Stomach (tissue), 9 donors: ENCODE results near the gene LMAN1L. TPM values are rescaled to one million over a fixed set of nuclear protein-coding genes. Genes with fewer than 3 reads are reported as not detected.

Experiments
- DNase-seq, 2 donors: peaks; one replicate each; pipeline versions ENCODE4 v3.0.0 to v3.0.0-alpha.2; 2013 to 2019
- H3K27ac ChIP-seq, 5 donors: fragments of 200-600 bp in 4 of 5; sonication (generic) in 4 of 5; one replicate each; pipeline ENCODE4 v1.5.1; 2013 to 2019; ENCODE audit warnings: mild to moderate bottlenecking in 1 of 5, moderate library complexity in 1 of 5
- H3K27me3 ChIP-seq, 3 donors: fragments of 200-600 bp; sonication (generic); one replicate each; pipeline ENCODE4 v1.5.1; 2017 to 2019; ENCODE audit warnings: mixed run types in 1 of 3
- H3K36me3 ChIP-seq, 4 donors: fragments of 200-600 bp; sonication (generic); 1 replicate in 3 of 4; 2 replicates in 1 of 4; pipeline ENCODE4 v1.5.1; 2016 to 2019
- H3K4me1 ChIP-seq, 4 donors: fragments of 200-600 bp; sonication (generic); one replicate each; pipeline ENCODE4 v1.5.1; 2016 to 2019
- H3K4me3 ChIP-seq, 4 donors: fragments of 200-600 bp; sonication (generic) in 3 of 4; one replicate each; pipeline ENCODE4 v1.5.1; 2016 to 2019; ENCODE audit warnings: mild to moderate bottlenecking in 1 of 4
- H3K9me3 ChIP-seq, 4 donors: fragments of 200-600 bp; sonication (generic); one replicate each; pipeline ENCODE4 v1.5.1; 2016 to 2019
- CTCF ChIP-seq, 7 experiments: fragments of 450-650 bp in 4 of 7; fragments of 200-600 bp in 3 of 7; sonication (generic) in 3 of 7; IDR thresholded peaks; one replicate each; pipeline ENCODE4 v1.5.1; 2016 to 2019; ENCODE audit warnings: antibody characterized with exemption in 7 of 7, control low read depth in 2 of 7, mild to moderate bottlenecking in 1 of 7
- EP300 ChIP-seq: sonication (generic); formaldehyde crosslinking; IDR thresholded peaks from one replicate; pipeline ENCODE4 v1.6.1; 2017; ENCODE audit warnings: antibody characterized with exemption
- POLR2A ChIP-seq, 4 donors: fragments of 450-650 bp; IDR thresholded peaks; one replicate each; pipeline ENCODE4 v1.6.1; 2016; ENCODE audit warnings: antibody characterized with exemption in 4 of 4, control low read depth in 2 of 4, mild to moderate bottlenecking in 1 of 4, moderate library complexity in 1 of 4
- POLR2AphosphoS5 ChIP-seq, 3 donors: sonication (generic); formaldehyde crosslinking; IDR thresholded peaks; one replicate each; pipeline ENCODE4 v1.6.1; 2016; ENCODE audit warnings: antibody characterized with exemption in 3 of 3
- WGBS, 5 donors: extraction: QIAGEN DNeasy Blood & Tissue Kit in 3 of 5; methylation state at CpG; one replicate each; pipeline versions ENCODE4 v1.1.5 to v1.1.7; 2013 to 2018; 5-methylcytosine and 5-hydroxymethylcytosine counted together
- intact Hi-C: fragments of 100-400 bp; cut with DNase I; formaldehyde crosslinking; loops from one replicate; pipeline ENCODE4 v1.15.1; 2023; ENCODE audit warnings: low total_unique reads
- polyA plus RNA-seq, 3 donors: library from polyadenylated mRNA; stranded (reverse); fragments of 200-250 nt; gene quantifications; one replicate each; pipeline ENCODE4 v1.2.3, GENCODE V29; 2013
- total RNA-seq, 5 donors: library from RNA; depleted of rRNA; stranded (reverse); fragments of >200 nt; gene quantifications; one replicate each; pipeline versions ENCODE4 v1.1.0 to v1.2.3, GENCODE V29; 2014 to 2016
- donor health status: healthy with polysubstance abuse.
- donor health status: Bipolar disorder and iron deficiency.
- donor health status: healthy.

Gene LMAN1L
- total and polyA plus RNA-seq, 8 donors = 5.9 to 83.5 TPM; not detected in 6

GRCh38 chr15:74825866-74826265 lies 13.2 kb downstream of the LMAN1L start:
- H3K27ac ChIP-seq = no peak overlapping the region
- peaks cover 3 to 11% (median 6%) of the 10 kb centered on the region in 4 donors for H3K4me1 ChIP-seq
- TF ChIP-seq EP300 = no peak
- TF ChIP-seq POLR2A (IDR thresholded peaks at IDR 0.05) = no peak
- TF ChIP-seq POLR2AphosphoS5 (IDR thresholded peaks at IDR 0.05) = no peak
- TF ChIP-seq CTCF (IDR thresholded peaks at IDR 0.05) = no peak
- no peaks in the 10 kb centered on the region for H3K36me3 ChIP-seq
- DNase-seq = no peak
- WGBS, 5 donors = 52 to 63% (median 61%) methylated on average over 4 to 10 of the region's 10 CpGs
- peaks cover 0 to 52% (median 29%) of the 10 kb centered on the region in 3 donors for H3K27me3 ChIP-seq
- no peaks in the 10 kb centered on the region for H3K9me3 ChIP-seq
- intact Hi-C loops = no loop called here
- no peak overlapping the region for H3K4me3 ChIP-seq

GRCh38 chr15:74826364-74826819 lies 13.8 kb downstream of the LMAN1L start, which contains the start of gene CPLX3:
TSS of gene CPLX3 (plus strand) at chr15:74826627. CDS start at chr15:74826704, 77 bp downstream.
- Histone ChIP-seq H3K4me1 (peaks cover 3 to 15% (median 6%) of the 10 kb centered on the region in 4 donors), H3K9me3 (no peaks in the 10 kb centered on the region), H3K27ac (no peak within 1 kb of the TSS), H3K27me3 (peaks cover 0 to 52% (median 29%) of the 10 kb centered on the region in 3 donors), H3K4me3 (no peak within 1 kb of the TSS), H3K36me3 (no peaks in the 10 kb centered on the region)
- peak; percentile 34 to 75 for DNase-seq
- 3 to 12% (median 7%) methylated on average over 15 to 44 of the region's 44 CpGs for WGBS, 5 donors
- TF ChIP-seq EP300 (no peak), CTCF (IDR thresholded peaks at IDR 0.05) (no peak), POLR2A (IDR thresholded peaks at IDR 0.05) (no peak), POLR2AphosphoS5 (IDR thresholded peaks at IDR 0.05) (no peak)
- intact Hi-C loops = no loop called here

GRCh38 chr15:74826921-74827320 lies 14.3 kb downstream of the LMAN1L start:
- DNase-seq = no peak
- Histone ChIP-seq H3K27ac (no peak overlapping the region), H3K4me3 (no peak overlapping the region), H3K9me3 (no peaks in the 10 kb centered on the region), H3K27me3 (peaks cover 0 to 52% (median 29%) of the 10 kb centered on the region in 3 donors), H3K4me1 (peaks cover 3 to 20% (median 6%) of the 10 kb centered on the region in 4 donors), H3K36me3 (no peaks in the 10 kb centered on the region)
- no peak for TF ChIP-seq POLR2AphosphoS5 (IDR thresholded peaks at IDR 0.05)
- TF ChIP-seq EP300 = no peak
- no peak for TF ChIP-seq POLR2A (IDR thresholded peaks at IDR 0.05)
- no peak for TF ChIP-seq CTCF (IDR thresholded peaks at IDR 0.05)
- 15 to 25% (median 21%) methylated on average over 17 to 21 of the region's 21 CpGs for WGBS, 5 donors
- intact Hi-C loops = no loop called here

- DNase-seq = no peak
- H3K27me3 ChIP-seq = peaks cover 0 to 52% (median 29%) of the 10 kb centered on the region in 3 donors
- intact Hi-C loops = no loop called here
- 42 to 60% (median 54%) methylated on average over 5 of the region's 5 CpGs for WGBS, 5 donors
- no peak for TF ChIP-seq EP300
- TF ChIP-seq POLR2AphosphoS5 (IDR thresholded peaks at IDR 0.05) = no peak
- no peak for TF ChIP-seq CTCF (IDR thresholded peaks at IDR 0.05)
- no peak for TF ChIP-seq POLR2A (IDR thresholded peaks at IDR 0.05)
- peaks cover 3 to 24% (median 6%) of the 10 kb centered on the region in 4 donors for H3K4me1 ChIP-seq
- H3K27ac ChIP-seq = no peak overlapping the region
- H3K4me3 ChIP-seq = no peak overlapping the region
- no peaks in the 10 kb centered on the region for H3K9me3 ChIP-seq
- no peaks in the 10 kb centered on the region for H3K36me3 ChIP-seq
Measured at GRCh38 chr15:74827614-74828013, 15.0 kb downstream of the LMAN1L start.
